Measurements from ENCODE around the gene KCNK7.

- no peak for TF ChIP-seq POLR2A (IDR thresholded peaks at IDR 0.05)
- TF ChIP-seq CTCF (IDR thresholded peaks at IDR 0.05) = no peak
Measured at GRCh38 chr11:65629579-65629978, 34.0 kb upstream of the KCNK7 start.
